HT-29 (cell line): Measurements from ENCODE around the gene SESN3. TPM values are rescaled to one million over a fixed set of nuclear protein-coding genes. Genes with fewer than 3 reads are reported as not detected.
"Not testable (repeated sequence)": the region's sequence is repeated elsewhere in the genome, so short reads cannot be mapped to it uniquely, and the experiment has no call there.

Experiments used
- DNase-seq: peaks from one replicate; pipeline ENCODE4 v3.0.0-alpha.2; 2015; ENCODE audit warnings: low spot score
- total RNA-seq: library from RNA; depleted of rRNA; stranded (reverse); fragments of >200 nt; shearing (Covaris generic); gene quantifications from 2 replicates; pipeline ENCODE4 v1.2.3, GENCODE V29; 2014

Gene SESN3
- total RNA-seq, 1 experiment from 2014 or later = 0.81 TPM

- not testable (repeated sequence) for DNase-seq
Observed at GRCh38 chr11:95227060-95227459, 3.9 kb downstream of the SESN3 start.

DNA sequence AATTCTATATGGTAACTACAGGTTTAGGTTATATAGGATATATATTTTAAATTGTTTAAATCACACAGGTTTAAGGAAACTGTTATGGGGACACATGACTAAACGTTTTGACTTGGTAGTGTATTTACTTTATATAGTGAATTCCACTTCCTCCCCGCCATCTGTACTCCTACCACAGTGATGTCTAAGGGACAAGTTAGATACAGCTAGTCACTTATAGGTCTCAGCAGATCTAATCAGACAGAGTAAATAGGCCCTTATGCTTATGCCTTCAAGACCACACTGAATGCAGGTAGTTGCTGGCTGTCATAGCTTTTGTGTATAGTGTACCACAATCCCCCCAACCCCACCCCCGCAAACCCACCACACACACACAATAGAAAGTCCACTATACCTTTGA, 8.2 kb downstream of the SESN3 start:
- DNase-seq = no peak

DNA sequence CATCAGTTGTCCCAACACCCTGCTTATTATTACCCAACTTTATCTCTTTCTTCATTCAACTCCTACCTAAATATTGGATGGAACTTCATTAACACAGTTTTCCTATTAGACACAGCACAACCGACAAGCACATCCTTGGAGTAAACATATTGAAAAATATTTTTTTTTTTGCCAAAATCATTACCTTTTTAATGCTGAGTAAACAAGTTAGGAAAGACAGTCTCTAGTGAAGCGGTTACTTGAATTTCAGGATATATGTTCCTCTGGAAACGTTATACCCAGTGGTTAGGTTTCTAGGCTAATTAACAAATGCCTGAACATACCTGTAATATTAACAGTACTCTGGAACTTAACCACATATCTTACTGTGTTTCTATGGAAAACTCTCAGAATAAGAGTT, 11.4 kb downstream of the SESN3 start:
- DNase-seq = no peak

DNA sequence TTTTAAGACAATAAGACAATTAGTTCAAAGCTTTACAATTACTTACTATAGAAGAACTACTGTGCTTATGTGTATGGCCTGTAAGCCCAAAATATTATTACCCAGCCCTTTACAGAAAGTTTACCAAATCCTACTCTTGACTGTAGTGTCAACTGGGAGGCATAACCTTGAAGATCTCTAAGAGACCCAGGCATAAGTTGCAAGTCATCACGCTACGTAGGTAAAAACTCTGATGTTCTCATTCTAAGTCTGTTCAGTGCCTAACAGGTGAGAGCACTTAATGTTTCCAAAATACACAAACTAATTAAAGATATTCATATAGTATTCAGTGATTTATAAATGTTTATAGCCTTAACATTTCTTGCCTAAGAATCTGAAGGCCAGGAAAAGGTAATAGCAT, 12.9 kb downstream of the SESN3 start:
- DNase-seq = no peak

- no peak for DNase-seq
Observed at GRCh38 chr11:95212609-95213008, 18.4 kb downstream of the SESN3 start.

GRCh38 chr11:95209535-95209934, 21.5 kb downstream of the SESN3 start:
- DNase-seq = not testable (repeated sequence)

DNA sequence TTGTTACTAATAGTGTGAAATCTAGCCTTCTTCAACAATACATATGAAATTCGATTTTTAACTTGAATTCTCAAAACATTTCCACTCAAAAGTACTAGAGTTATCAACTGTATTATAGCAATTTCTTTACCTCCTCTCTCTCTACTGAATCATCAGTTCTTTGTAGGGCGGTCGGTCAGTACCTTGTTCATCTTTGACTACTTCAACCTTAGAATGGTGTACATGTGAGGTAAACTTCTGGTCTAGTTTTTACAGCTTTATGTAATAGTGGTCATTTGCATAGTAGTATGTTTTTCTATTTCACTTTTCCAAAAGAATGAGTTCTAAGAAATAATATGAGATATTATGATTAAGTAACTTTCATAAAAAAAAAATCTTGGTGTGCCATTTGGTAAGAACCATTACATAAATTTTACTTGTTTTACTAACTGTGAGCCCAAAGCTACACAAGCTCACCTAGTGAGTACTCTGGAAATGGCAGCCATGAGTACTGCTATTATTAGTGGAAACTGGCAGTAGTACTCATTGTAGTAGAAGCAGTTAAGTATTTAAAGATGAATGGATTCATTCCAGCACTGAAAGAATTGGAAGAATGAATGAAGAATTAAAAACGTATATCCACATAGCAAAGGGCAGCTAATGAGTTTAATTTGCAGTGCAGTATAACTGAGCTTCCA, 30.1 kb downstream of the SESN3 start:
- no peak for DNase-seq

- no peak for DNase-seq
Observed at GRCh38 chr11:95195831-95196230, 35.2 kb downstream of the SESN3 start.

- no peak for DNase-seq
Observed at GRCh38 chr11:95193541-95193940, 37.5 kb downstream of the SESN3 start.

- no peak for DNase-seq
Observed at GRCh38 chr11:95192717-95193116, 38.3 kb downstream of the SESN3 start.

DNA sequence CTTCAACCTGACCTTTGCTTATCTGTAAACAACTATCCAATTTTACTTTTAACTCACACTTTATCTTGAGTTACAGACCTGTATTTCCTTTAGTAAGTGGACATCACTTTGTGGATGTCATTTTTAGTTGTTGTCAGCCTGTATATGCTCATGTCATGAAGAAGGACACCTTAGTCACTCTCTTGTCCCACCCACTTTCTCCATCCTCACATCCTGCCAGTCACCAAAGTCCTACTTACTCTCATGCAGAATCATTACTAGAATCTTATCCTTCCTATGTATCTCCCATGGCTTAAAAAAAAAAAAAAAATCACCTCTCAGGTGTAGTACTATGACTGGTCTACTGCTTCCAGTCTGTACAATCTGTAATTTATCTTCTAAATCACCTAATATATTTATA, 43.3 kb downstream of the SESN3 start:
- DNase-seq = no peak

- no peak for DNase-seq
Observed at GRCh38 chr11:95182397-95182796, 48.6 kb downstream of the SESN3 start.

DNA sequence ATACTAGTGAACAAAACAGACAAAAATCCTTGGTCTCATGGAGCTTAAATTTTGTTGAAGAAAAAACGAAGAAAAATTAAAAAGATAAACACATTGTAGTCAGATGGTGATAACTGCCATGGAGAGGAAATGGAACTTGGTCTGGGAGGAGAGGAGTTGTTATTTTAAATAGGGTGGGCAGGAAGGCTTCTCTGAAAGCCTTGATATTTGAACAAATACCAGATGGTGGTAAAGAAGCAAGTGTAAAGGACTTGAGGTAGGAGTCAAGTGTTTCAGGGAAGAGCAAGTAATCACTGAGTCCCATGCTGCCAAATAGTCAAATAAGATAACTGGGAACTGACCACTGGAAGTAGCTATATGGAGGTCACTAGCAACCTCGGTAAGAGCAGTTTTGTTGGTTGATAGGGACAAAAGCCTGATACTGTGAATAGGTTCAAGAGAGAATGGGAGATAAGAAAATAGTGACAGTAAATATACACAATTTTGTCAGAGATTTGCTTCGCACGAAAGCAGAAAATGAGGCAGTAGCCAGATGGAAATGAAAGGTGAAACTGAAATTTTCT, 55.1 kb downstream of the SESN3 start:
- DNase-seq = no peak

GRCh38 chr11:95170294-95170693, 60.7 kb downstream of the SESN3 start:
- DNase-seq = no peak

GRCh38 chr11:95166781-95167180, 64.2 kb downstream of the SESN3 start:
- no peak for DNase-seq

DNA sequence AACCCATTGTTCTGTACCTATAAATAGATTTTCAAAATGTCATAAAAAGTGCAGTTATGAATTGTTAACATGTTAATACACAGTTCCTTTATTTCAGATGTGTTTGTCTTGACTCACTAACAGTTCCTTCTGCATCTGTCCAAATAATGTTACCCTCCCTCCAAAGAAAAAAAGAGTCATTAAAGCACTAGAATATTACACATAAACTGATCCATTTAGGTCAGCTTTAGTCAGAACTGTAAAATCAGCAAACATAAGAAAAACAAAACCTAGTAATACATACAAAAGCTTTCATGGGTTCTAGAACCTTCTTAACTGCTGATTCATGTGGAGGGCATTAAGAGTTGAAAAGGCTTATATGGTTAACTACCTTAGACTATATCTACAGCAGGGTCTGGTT, 65.4 kb downstream of the SESN3 start:
- no peak for DNase-seq

- no peak for DNase-seq
Observed at GRCh38 chr11:95163106-95163505, 67.9 kb downstream of the SESN3 start.

- DNase-seq = no peak
Observed at GRCh38 chr11:95161248-95161647, 69.8 kb downstream of the SESN3 start.

GRCh38 chr11:95157824-95158223, 73.2 kb downstream of the SESN3 start:
- DNase-seq = no peak

DNA sequence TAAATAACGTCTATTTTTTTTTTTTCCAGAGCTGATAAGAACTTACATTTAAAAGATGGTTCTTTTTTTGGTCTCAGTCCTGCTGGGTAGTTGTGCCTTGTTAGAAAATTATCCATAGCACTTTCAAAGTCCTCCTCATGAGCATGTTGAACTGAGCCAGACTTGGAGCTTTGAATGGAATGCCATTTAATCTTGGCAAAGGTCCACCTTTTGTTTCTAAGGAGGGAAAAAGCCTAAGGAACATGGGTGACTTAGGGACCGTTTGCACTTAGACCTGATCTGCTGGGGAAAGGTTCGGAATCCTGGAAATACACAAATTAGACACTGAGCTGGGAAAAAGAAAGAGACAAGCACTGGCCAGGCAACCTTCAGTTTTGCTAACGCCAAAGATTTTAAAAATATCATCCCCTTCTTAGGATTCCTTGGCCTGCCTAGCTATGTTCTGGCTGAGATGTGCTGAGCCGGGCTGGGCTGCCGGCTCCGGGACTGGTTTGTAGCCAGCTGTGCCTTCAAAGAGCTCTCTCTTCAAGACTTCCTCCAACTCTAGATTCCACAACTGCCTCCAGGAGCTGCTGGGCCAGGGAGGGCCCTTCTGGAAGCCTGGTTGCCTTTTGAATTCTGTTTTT, 74.0 kb downstream of the SESN3 start:
- no peak for DNase-seq

GRCh38 chr11:95156133-95156721, 74.8 kb downstream of the SESN3 start:
- no peak for DNase-seq

GRCh38 chr11:95155385-95155784, 75.6 kb downstream of the SESN3 start:
- no peak for DNase-seq

DNA sequence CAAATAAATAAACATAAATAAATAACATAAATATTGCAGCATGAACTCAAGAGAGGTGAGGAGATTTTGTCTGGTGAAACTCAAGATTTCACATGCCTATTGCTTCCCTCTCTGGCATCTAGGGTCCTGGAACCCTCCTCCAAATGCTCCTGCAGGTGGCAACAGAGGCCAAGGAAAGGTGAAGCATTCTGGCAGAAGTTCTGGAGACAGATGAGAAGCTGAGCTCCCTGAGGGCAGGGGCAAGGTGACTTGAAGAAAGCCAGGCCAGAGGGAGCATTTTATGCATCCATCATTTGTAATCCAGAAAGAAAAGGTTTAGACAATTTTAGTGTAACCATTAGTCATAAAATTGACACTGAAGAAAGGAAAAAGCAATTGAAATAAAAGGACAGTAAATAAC, 76.5 kb downstream of the SESN3 start:
- peak; percentile 69 for DNase-seq
